OCI-M2 (cell line): ENCODE results near the gene SECISBP2L.
"Not testable (repeated sequence)": the region's sequence is repeated elsewhere in the genome, so short reads cannot be mapped to it uniquely, and the experiment has no call there.

Experiments
- DNase-seq: peaks from one replicate; lab custom pipeline; 2025; ENCODE audit not compliant: unreplicated experiment; lab: John Stamatoyannopoulos, UW

SECISBP2L gene, protein sequence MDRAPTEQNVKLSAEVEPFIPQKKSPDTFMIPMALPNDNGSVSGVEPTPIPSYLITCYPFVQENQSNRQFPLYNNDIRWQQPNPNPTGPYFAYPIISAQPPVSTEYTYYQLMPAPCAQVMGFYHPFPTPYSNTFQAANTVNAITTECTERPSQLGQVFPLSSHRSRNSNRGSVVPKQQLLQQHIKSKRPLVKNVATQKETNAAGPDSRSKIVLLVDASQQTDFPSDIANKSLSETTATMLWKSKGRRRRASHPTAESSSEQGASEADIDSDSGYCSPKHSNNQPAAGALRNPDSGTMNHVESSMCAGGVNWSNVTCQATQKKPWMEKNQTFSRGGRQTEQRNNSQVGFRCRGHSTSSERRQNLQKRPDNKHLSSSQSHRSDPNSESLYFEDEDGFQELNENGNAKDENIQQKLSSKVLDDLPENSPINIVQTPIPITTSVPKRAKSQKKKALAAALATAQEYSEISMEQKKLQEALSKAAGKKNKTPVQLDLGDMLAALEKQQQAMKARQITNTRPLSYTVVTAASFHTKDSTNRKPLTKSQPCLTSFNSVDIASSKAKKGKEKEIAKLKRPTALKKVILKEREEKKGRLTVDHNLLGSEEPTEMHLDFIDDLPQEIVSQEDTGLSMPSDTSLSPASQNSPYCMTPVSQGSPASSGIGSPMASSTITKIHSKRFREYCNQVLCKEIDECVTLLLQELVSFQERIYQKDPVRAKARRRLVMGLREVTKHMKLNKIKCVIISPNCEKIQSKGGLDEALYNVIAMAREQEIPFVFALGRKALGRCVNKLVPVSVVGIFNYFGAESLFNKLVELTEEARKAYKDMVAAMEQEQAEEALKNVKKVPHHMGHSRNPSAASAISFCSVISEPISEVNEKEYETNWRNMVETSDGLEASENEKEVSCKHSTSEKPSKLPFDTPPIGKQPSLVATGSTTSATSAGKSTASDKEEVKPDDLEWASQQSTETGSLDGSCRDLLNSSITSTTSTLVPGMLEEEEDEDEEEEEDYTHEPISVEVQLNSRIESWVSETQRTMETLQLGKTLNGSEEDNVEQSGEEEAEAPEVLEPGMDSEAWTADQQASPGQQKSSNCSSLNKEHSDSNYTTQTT

DNA sequence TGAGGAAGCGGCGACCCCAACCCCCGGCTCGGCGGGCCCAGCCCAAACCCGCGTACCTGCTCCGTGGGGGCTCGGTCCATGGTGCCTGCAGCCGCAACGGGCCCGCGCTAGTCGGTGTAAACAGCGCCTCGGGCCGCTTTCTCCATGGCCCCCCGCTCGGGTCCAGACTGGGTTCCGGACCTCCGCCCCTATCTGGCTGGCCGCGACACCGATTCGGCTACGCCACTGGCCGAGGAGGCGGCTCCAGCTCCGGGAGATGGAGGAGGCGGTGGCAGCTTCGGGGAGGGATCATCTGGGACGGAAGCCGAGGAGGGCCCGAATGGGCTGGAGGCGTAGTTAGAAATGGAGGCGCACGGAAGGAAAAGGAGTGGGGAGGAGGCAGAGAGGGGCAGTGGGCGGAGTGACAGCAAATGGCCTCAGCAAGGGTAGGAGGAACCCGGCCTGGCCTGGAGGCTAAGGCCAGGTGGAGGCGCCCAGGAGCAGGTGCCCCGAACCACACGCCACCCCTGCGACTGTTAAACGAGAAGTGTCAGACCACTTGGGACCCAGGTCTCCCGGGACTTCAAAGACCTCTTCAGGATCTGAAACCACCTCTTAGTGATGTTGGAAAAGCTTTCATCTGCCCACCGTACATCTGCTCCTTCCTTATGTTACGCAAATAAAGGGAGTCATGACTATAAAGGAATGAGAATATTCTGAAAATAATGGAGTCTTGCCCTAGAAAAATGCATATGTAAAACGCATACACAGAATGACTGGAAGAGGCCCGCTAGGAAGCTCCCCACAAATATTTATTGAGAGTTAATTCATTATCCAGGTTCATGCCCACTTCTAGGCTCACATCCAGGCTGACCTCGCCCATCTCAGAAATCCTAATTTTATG, at the start of gene SECISBP2L:
Gene SECISBP2L, minus strand, starts transcription at position 227 of the 883 bp plus-strand sequence. Its CDS starts 147 bp downstream, at position 80.
- DNase-seq: peak; percentile 52

DNA sequence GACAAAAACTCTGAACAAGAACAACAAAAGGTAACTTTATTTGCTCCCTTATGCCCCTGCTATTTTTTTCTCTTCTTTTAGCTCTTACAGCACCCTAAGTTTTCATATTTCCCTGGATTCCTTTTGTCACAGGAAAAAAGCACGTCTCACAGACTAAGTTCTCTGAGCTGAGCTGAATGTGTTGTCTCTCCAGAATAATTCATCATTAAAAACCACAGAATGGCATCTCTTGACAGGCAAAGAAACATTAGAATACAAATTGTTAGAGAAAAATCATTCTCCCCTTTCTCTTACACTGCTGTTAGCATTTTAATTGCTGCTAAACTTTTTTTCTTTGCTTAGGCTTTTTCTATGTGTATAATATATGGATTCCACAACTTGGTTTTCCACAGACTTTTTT, 48.7 kb upstream of the SECISBP2L start:
- no peak for DNase-seq

DNA sequence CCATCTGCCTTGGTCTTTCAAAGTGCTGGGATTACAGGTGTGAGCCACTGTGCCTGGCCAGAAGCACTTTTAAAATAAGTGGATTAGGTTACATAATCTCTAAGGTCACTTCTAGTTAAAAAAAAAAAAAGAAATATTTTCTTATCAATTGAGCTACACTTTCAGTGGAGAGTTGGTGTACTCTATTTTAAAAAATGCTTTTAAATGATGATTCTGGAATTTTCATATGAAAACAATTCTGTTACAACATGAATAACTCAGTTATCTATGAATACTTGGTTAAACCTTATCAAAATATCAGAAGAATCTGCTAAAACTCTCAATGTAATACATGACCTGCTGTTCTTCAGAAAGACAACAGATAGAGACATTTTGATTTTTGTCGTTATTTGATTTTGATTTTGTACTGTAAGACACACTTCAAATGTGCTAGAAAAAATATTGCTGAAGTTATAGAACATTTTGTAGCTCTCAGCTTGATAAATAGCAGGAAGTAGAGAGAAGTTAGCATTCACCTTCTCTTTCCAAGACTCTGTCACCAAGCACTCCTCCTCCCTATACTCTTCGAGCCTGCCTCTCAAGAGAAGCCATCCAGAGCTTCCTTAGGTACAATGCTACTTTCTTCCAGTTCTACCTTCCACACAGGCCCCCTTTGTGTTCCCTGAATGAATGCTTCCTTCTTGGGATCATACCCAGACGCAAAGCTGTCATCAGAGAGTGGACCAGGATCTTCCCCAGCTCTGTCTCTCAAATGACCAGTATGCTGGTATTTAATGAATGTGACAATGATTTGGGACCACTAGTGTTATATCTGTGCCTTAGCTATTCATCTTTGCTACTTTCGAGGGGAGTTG, 47.2 kb upstream of the SECISBP2L start:
- no peak for DNase-seq

DNA sequence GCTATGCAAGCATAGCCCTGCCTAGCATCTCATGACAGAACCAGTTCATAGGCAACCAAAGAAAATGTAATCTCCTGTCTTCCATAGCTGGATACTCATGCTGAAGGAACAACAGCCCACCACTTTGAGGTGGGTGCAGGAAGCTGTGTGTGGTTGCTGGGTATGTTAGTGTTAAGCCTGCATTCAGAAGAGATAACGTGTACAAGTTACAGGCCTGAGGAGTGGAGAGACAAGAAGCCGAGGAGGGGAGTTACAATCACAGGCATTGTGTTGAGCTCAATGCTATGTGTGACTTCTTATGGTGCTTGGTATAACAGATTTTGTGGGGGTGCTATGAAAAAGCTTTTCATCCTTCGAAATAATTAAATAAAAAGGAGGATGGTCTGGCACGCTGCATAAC, 42.8 kb upstream of the SECISBP2L start:
- no peak for DNase-seq

DNA sequence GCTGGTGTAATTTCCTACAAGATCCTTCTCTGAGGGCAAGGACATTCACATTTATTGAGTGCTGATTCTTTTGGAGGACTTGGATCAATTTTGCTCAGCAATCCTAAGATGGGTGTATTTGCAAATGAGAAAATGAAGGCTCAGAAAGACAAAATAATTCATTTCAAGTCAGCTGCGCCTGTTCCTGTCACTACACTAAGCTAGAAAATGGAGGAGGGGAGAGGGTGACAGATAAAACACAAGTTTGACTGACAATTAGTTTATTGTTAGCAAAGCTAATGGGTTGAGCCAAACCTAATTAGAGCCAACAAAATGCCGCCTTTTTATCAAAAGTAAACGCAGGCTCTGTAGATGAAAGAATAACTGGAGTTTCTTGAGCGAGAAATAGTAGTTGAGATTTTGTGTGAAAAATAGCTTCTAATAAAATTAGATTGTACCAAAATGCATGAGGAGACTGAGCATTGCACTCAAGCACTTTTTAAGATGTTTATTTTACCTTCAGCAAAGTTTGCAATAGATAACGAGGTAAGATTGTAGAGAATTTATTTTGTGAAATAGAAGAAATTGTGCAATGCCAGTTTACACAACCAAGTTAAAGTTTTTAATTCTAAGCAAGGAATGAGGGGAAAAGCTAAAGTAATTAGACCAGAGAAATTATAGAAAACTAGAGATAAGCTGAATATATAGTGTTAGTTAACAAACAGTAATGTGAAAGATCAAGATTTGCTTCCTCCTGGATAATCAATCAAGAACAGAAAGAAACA, 39.6 kb upstream of the SECISBP2L start:
- DNase-seq: no peak

DNA sequence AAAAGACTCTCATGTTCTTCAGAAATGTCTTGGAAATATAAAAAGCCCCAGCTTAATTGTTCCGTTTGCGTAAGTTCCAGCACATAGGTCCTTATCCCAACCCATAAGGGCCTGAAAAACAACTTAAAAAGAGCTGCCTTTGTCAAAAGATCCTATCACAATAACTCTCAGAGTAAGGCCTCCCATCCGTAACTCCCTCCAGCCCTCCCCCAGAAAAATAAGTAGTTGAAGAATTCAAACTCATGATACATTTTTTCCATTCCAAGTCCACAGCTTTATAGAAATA, 38.0 kb upstream of the SECISBP2L start:
- DNase-seq: no peak

DNA sequence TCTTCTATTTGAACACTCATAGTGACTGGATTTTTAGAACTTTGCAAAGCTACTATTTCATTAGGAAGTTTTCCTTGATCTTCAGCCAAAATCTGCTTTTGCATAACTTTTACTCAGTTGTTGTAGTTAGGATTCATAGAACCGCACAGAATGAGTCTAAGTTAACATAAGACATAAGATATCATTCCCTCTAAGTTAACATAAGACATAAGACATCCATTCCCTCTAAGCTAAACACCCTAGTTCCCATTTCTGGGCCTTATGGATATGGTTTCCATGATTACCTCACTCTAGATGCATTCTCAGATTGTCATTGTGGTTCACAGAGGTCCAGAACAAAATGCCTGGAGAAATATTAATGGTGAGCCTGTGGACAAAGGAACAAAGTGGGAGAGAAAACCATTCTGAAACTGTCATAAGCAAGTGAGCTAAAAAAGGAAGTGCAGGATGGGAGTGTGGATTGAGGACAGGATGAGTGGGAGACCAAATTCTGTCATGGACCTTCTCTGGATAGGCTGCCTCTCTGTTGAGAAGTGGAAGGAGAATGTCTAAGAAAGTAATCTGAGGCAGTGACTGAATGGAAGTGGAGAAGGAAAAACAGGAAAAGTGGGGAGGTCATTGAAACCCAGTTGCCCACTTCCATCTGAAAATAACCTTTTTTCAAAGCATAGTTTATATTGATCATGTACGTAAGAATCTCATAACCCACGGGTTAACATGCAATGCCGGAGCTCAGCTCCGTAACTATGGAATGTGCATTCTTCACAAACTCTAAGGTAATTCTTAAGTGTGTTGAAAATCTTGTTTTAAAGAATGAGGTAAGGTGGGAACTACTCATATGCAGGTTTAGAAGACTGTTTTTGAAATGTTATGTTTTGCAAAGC, 37.4 kb upstream of the SECISBP2L start:
- DNase-seq: no peak

DNA sequence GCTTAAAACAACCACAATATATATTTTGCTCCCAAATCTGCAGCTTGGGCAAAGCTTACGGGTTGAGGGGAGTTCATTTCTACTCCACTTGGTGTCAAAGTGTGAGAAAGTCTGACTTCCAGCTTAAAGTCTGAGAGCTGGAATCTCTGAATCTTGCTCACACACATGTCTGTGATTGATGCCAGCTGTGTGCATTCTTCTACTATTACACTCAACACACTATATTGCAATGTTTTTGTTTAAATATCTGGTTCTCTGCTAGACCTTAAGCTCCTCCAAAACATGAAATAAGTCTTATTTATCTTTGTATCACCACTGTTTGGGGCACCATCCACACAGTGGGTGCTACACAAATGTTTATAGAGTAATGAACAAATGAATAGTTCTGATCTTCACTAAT, 36.7 kb upstream of the SECISBP2L start:
- no peak for DNase-seq

DNA sequence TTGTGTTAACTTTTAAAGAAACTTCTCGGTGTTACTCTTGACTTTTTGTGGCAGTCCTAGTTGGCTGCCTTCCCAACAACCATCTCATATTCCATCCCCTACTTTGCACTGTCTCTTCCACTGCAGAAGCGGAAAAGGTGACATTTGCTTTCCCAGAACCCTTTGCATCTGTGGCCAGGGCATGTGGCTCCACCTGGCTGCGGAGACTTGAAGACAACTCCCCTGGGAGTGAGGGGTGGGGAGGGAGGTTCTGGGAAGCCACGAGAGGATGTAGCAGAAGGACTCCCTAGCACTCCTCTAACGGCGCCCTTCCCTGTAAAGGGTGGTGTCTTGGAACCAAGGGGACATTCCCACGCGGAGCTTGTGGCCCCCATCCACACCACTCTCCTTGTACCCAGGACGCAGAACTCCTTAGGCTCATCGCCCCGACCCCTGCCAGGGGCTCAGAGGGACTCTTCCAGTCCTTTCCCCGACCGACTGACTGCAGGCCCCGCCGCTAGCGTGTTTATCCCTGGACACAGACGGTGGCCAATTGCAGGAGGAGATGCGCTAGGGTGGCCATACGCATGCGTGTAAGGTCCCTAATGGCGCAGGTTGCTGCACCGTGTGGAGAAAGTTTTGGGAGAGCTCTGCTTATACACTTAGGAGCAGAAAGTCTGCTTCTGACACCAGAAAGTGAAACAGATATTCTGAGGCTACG, 33.2 kb upstream of the SECISBP2L start:
- no peak for DNase-seq

DNA sequence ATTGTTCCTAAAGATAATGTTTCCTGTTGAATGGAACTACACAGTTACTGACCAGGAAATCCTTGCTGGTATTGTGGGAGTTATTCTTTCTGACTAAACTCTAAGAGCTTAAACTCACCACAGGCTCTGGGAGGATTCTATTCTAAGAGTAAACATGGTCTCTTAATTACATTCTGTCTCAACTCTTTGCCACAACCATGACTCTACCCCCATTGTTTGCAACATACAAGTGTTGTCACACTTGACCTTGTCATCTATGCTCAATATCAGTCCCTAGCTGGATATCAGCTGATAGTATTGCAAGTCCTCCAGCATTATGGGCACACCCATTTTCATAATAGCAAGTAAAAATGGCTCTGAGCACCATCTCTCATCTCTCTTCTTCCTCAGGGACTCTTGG, 29.6 kb upstream of the SECISBP2L start:
- no peak for DNase-seq

DNA sequence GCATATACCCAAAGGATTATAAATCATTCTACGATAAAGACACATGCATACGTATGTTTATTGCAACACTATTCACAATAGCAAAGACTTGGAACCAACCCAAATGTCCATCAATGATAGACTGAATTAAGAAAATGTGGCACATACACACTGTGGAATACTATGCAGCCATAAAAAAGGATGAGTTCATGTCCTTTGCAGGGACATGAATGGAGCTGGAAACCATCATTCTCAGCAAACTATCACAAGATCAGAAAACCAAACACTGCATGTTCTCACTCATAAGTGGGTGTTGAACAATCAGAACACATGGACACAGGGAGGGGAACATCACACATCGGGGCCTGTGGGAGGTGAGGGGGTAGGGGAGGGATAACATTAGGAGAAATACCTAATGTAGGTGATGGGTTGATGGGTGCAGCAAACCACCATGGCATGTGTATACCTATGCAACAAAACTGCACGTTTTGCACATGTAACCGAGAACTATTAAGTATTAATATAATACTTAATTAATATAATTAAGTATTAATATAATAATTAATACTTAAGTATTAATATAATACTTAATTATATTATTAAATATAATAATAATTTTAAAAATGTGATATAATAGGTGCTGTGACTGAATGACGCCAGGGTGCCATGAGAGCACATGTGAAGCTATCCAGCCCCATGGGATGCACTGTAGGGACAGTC, 28.5 kb upstream of the SECISBP2L start:
- not testable (repeated sequence) for DNase-seq

DNA sequence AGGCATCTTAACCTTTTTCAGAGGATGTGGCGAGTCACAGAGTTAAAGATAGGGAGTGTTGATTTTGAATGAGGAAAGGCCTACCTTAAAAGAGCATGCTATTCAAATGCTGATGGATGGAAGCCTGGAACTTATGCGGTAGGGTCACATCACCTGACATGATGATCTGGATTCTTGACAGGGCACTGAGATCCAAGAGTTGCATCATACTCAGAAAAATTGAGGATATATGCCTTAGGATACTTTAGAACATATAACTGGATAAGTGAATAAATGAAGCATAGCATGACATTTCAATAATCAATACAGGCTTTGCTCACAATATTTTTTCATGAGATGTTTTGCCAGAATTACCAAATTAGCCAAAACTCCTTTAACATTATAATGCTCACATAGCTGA, 20.1 kb upstream of the SECISBP2L start:
- DNase-seq: no peak

DNA sequence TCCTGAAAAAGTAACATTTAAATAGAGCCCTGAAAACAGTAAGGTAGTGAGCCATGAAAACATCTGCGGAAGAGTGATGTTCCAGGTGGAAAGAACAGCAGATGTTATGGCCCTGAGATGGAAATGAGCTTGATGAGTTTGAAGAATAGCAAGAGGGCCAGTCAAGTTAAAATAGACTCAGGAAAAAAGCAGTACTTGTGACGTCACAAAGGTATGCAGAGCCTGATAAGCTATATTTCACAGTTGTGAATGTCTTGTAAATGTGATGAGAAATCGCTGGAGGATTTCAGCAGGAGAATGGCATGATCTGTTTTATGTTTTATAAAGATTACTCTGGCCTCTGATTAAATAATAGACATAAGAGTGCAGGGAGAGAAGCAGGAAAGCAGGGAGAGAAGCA, 18.6 kb upstream of the SECISBP2L start:
- DNase-seq: no peak

DNA sequence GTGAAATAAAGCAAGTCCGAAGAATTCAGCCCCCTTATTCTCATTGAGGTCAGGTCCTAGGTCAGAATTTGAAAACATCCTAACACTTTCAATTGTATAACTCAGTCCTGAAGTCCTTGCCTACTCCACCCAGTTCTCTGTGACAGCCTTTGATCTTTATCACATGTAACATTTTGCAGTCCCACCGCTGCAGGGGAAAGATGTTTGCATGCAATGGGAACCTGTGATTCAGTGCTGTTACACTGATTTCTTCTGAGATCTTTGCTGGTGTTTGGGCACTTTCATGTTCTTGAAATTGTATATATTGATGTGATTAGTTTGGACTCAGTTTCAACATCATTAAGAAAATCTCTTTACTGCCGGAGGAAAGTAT, 18.0 kb upstream of the SECISBP2L start:
- no peak for DNase-seq

DNA sequence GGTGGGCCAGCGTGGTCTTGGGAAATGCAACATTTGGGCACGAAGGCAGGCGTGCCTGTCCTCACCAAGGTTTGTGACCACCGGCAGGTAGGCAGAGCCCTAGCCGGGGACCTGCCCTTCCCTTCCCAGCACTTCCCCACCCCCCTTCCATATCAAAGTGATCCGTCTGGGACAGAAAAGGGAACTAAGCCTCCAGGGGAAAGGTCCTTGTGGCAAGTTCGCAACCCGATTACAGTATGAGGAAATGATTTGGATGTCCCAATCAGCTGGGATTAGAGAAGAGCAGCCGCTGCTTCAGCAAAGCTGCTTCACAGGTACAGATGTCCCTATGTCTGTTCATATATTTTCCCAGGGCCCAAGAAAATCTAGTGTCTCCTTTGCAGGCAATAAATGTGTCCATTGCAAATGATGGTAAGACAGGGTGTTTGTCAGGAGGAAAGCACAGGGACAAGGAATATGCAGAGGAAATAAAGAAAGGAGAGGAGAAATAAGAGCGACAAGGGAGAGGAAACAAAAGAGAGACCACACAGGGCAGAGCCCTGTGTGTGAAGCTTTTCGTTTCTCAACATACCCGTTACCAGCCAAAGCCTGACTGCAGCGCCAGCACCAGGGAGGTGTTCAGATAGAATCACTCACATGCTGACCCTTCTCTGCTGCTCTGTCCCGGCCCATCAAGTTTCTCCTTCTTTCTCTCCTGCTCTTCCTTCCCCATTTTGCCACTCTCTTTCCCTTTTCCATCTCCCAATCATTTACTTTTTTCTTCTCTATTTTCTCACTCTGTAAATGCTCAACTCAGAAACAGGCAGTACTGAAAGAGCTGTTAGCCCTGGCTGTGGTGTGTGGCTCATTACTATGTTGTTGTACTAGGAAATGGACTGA, 17.4 kb upstream of the SECISBP2L start:
- no peak for DNase-seq

DNA sequence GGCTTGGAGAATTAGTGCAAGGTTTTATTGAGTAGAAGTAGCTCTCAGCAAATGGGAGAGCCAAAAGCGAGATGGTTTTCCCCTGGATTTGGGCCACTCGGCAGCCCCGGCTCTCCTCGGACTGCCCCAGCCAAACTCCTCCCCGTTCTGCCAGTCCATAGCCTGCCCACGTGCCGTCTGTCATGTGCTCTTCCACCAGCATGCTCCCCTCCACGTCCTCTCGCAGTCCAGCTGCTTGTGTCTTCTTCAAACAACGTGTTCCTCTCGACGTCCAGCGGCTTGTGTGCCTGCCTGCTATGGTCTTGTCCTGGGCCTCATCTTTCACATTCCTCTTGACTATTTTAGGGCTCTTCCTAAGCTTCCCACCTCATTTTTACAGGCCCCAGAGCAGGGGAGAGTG, 16.7 kb upstream of the SECISBP2L start:
- no peak for DNase-seq
